ENCODE results near the gene IFNGR1.
"Not testable (repeated sequence)": the region's sequence is repeated elsewhere in the genome, so short reads cannot be mapped to it uniquely, and the experiment has no call there.

IFNGR1 gene

GRCh38 chr6:137235686-137236085 is 16.5 kb upstream of the IFNGR1 start:
- no peak for DNase-seq

- DNase-seq = peak; percentile 19
Measured at GRCh38 chr6:137233911-137234863, 15.0 kb upstream of the IFNGR1 start.

- no peak for DNase-seq
Measured at GRCh38 chr6:137231895-137232294, 12.7 kb upstream of the IFNGR1 start.

GRCh38 chr6:137230956-137231555 is 11.9 kb upstream of the IFNGR1 start:
- DNase-seq = no peak

- no peak for DNase-seq
Measured at GRCh38 chr6:137230547-137230946, 11.4 kb upstream of the IFNGR1 start.

- DNase-seq = no peak
Measured at GRCh38 chr6:137229075-137229759, 10.0 kb upstream of the IFNGR1 start.

- no peak for DNase-seq
Measured at GRCh38 chr6:137227871-137228302, 8.7 kb upstream of the IFNGR1 start.

GRCh38 chr6:137226697-137227096 is 7.5 kb upstream of the IFNGR1 start:
- DNase-seq = no peak

GRCh38 chr6:137224799-137225198 is 5.6 kb upstream of the IFNGR1 start:
- DNase-seq = no peak

GRCh38 chr6:137223370-137224131 is 4.4 kb upstream of the IFNGR1 start:
- no peak for DNase-seq

GRCh38 chr6:137222381-137222780 is 3.2 kb upstream of the IFNGR1 start:
- DNase-seq = no peak

- no peak for DNase-seq
Measured at GRCh38 chr6:137219664-137220252, 573 bp upstream of the IFNGR1 start.

- DNase-seq = peak; percentile 37
Measured at GRCh38 chr6:137218473-137218916, 690 bp downstream of the IFNGR1 start.

GRCh38 chr6:137217801-137218472 is 1.2 kb downstream of the IFNGR1 start:
- DNase-seq = no peak

GRCh38 chr6:137216875-137217553 is 2.2 kb downstream of the IFNGR1 start:
- DNase-seq = no peak

GRCh38 chr6:137216106-137216505 is 3.1 kb downstream of the IFNGR1 start:
- DNase-seq = no peak

GRCh38 chr6:137215630-137216029 is 3.6 kb downstream of the IFNGR1 start:
- DNase-seq = not testable (repeated sequence)

GRCh38 chr6:137214931-137215330 is 4.3 kb downstream of the IFNGR1 start:
- DNase-seq = no peak

- DNase-seq = no peak
Measured at GRCh38 chr6:137213813-137214212, 5.4 kb downstream of the IFNGR1 start.

GRCh38 chr6:137213331-137213740 is 5.8 kb downstream of the IFNGR1 start:
- DNase-seq = no peak

- no peak for DNase-seq
Measured at GRCh38 chr6:137211910-137212309, 7.3 kb downstream of the IFNGR1 start.
